Esophagus (tissue), 2 donors: Measurements from ENCODE around the gene GLIS2. TPM values are rescaled to one million over a fixed set of nuclear protein-coding genes. Genes with fewer than 3 reads are reported as not detected.
A peak's percentile ranks its signal among the peaks of the same experiment; 100 is the strongest.

Experiments
- H3K27ac ChIP-seq, 2 donors: one replicate each; pipeline ENCODE4 v1.5.1; 2013; ENCODE audit warnings: low read depth in 2 of 2, mild to moderate bottlenecking in 2 of 2, inconsistent platforms in 1 of 2, low read length in 1 of 2, moderate library complexity in 1 of 2
- H3K27me3 ChIP-seq, 2 donors: one replicate each; pipeline ENCODE4 v1.6.1; 2013; ENCODE audit warnings: low read length in 2 of 2, control low read depth in 1 of 2, mild to moderate bottlenecking in 1 of 2; ENCODE audit not compliant: insufficient read depth in 2 of 2, control insufficient read depth in 1 of 2
- H3K36me3 ChIP-seq, 2 donors: one replicate each; pipeline ENCODE4 v1.6.1; 2013; ENCODE audit warnings: low read length in 1 of 2; ENCODE audit not compliant: control insufficient read depth in 2 of 2, insufficient read depth in 2 of 2
- H3K4me1 ChIP-seq, 2 donors: one replicate each; pipeline ENCODE4 v1.6.1; 2013; ENCODE audit warnings: low read length in 1 of 2; ENCODE audit not compliant: control insufficient read depth in 2 of 2, insufficient read depth in 2 of 2
- H3K4me3 ChIP-seq, 2 donors: one replicate each; pipeline ENCODE4 v1.5.1; 2013; ENCODE audit warnings: low read length in 2 of 2, mild to moderate bottlenecking in 2 of 2, low read depth in 1 of 2, moderate library complexity in 1 of 2
- H3K9me3 ChIP-seq, 2 donors: one replicate each; pipeline ENCODE4 v1.6.1; 2013; ENCODE audit warnings: mild to moderate bottlenecking in 2 of 2, low read depth in 1 of 2, low read length in 1 of 2, moderate library complexity in 1 of 2; ENCODE audit not compliant: control insufficient read depth in 2 of 2, insufficient read depth in 1 of 2
- WGBS, 2 donors: extraction: QIAGEN DNeasy Blood & Tissue Kit; methylation state at CpG; one replicate each; pipeline ENCODE4 v1.1.7; 2013; 5-methylcytosine and 5-hydroxymethylcytosine counted together
- polyA plus RNA-seq, 2 donors: library from polyadenylated mRNA; stranded (reverse); fragments of 200-250 nt; gene quantifications; one replicate each; pipeline ENCODE4 v1.2.3, GENCODE V29; 2013
- donor health status: healthy with polysubstance abuse.
- donor health status: Bipolar disorder and iron deficiency.

Gene GLIS2
- polyA plus RNA-seq, 2 donors = 1.2 to 1.6 TPM

GRCh38 chr16:4324492-4325252, 8.8 kb downstream of the GLIS2 start:
- Histone ChIP-seq H3K4me1 (peaks cover 15 to 22% of the 10 kb centered on the region in 2 donors), H3K9me3 (no peaks in the 10 kb centered on the region), H3K27ac (peak overlapping the region; percentile 6 to 33), H3K27me3 (no peaks in the 10 kb centered on the region), H3K4me3 (no peak overlapping the region), H3K36me3 (no peaks in the 10 kb centered on the region)
- WGBS, 2 donors = 68 to 69% methylated on average over 22 of the region's 22 CpGs

GRCh38 chr16:4325253-4325758, 9.4 kb downstream of the GLIS2 start:
- no peak overlapping the region for H3K4me3 ChIP-seq
- no peaks in the 10 kb centered on the region for H3K27me3 ChIP-seq
- H3K9me3 ChIP-seq = no peaks in the 10 kb centered on the region
- H3K36me3 ChIP-seq = no peaks in the 10 kb centered on the region
- H3K4me1 ChIP-seq = peaks cover 10 to 15% of the 10 kb centered on the region in 2 donors
- peak overlapping the region in 1 of 2 donors; percentile 33 for H3K27ac ChIP-seq
- 77 to 79% methylated on average over 6 of the region's 6 CpGs for WGBS, 2 donors

- Histone ChIP-seq H3K36me3 (no peaks in the 10 kb centered on the region), H3K27me3 (no peaks in the 10 kb centered on the region), H3K4me3 (peak overlapping the region; percentile 22 to 43), H3K4me1 (peaks cover 3 to 10% of the 10 kb centered on the region in 2 donors), H3K9me3 (no peaks in the 10 kb centered on the region), H3K27ac (peak overlapping the region; percentile 32 to 69)
- 3 to 4% methylated on average over 37 to 57 of the region's 57 CpGs for WGBS, 2 donors
Measured at GRCh38 chr16:4327386-4328045, 11.6 kb downstream of the GLIS2 start.

- H3K4me1 ChIP-seq = peaks cover 3 to 10% of the 10 kb centered on the region in 2 donors
- peak overlapping the region; percentile 37 to 69 for H3K27ac ChIP-seq
- no peaks in the 10 kb centered on the region for H3K9me3 ChIP-seq
- no peaks in the 10 kb centered on the region for H3K27me3 ChIP-seq
- H3K4me3 ChIP-seq = peak overlapping the region; percentile 22 to 43
- H3K36me3 ChIP-seq = no peaks in the 10 kb centered on the region
- WGBS, 2 donors = 7 to 8% methylated on average over 30 of the region's 30 CpGs
Measured at GRCh38 chr16:4328046-4328781, 12.3 kb downstream of the GLIS2 start.

GRCh38 chr16:4328782-4329775, 13.2 kb downstream of the GLIS2 start:
- H3K36me3 ChIP-seq = no peaks in the 10 kb centered on the region
- 56 to 60% methylated on average over 17 of the region's 17 CpGs for WGBS, 2 donors
- H3K4me3 ChIP-seq = no peak overlapping the region

GRCh38 chr16:4330277-4330874, 14.5 kb downstream of the GLIS2 start:
- Histone ChIP-seq H3K27ac (no peak overlapping the region), H3K27me3 (no peaks in the 10 kb centered on the region), H3K36me3 (no peaks in the 10 kb centered on the region), H3K4me1 (peaks cover 0 to 7% of the 10 kb centered on the region in 2 donors), H3K4me3 (no peak overlapping the region), H3K9me3 (no peaks in the 10 kb centered on the region)
- 50 to 55% methylated on average over 14 of the region's 14 CpGs for WGBS, 2 donors

More at GRCh38 chr16:4328782-4329775, 13.2 kb downstream of the GLIS2 start:
- H3K4me1 ChIP-seq = peaks cover 3 to 10% of the 10 kb centered on the region in 2 donors
- H3K27me3 ChIP-seq = no peaks in the 10 kb centered on the region
- H3K27ac ChIP-seq = peak overlapping the region; percentile 37 to 69
- H3K9me3 ChIP-seq = no peaks in the 10 kb centered on the region

- H3K4me3 ChIP-seq = no peak overlapping the region
- no peak overlapping the region for H3K27ac ChIP-seq
- H3K36me3 ChIP-seq = peaks cover 0 to 2% of the 10 kb centered on the region in 2 donors
- H3K9me3 ChIP-seq = no peaks in the 10 kb centered on the region
- WGBS, 2 donors = 83% methylated on average over 14 of the region's 14 CpGs
- no peaks in the 10 kb centered on the region for H3K27me3 ChIP-seq
- peaks cover 0 to 7% of the 10 kb centered on the region in 2 donors for H3K4me1 ChIP-seq
Measured at GRCh38 chr16:4332083-4332482, 16.2 kb downstream of the GLIS2 start.

GRCh38 chr16:4332623-4333307, 16.9 kb downstream of the GLIS2 start:
- H3K4me3 ChIP-seq = no peak overlapping the region
- WGBS, 2 donors = 74 to 75% methylated on average over 19 of the region's 19 CpGs
- no peak overlapping the region for H3K27ac ChIP-seq
- H3K4me1 ChIP-seq = peaks cover 0 to 6% of the 10 kb centered on the region in 2 donors
- H3K27me3 ChIP-seq = no peaks in the 10 kb centered on the region
- H3K9me3 ChIP-seq = no peaks in the 10 kb centered on the region
- H3K36me3 ChIP-seq = peaks cover 0 to 5% of the 10 kb centered on the region in 2 donors
